GM21825 (cell line): Measurements from ENCODE around the gene RGS19.
A peak's percentile ranks its signal among the peaks of the same experiment; 100 is the strongest.
"Not testable (repeated sequence)": the region's sequence is repeated elsewhere in the genome, so short reads cannot be mapped to it uniquely, and the experiment has no call there.

Source experiments
- ATAC-seq: cut with Tn5 transposase; IDR thresholded peaks from one replicate; pipeline ENCODE4 v1.9.1; 2021; ENCODE audit warnings: mild to moderate bottlenecking, moderate library complexity; ENCODE audit not compliant: unreplicated experiment

The RGS19 gene

GRCh38 chr20:64079273-64080012, at the start of gene RGS19:
Gene RGS19 (minus strand): TSS chr20:64079518. CDS start chr20:64076886, 2,632 bp downstream.
- ATAC-seq = peak; percentile 34

- ATAC-seq = not testable (repeated sequence)
Observed at GRCh38 chr20:64123517-64123916, 44.2 kb upstream of the RGS19 start.

GRCh38 chr20:64122927-64123326, 43.6 kb upstream of the RGS19 start:
- not testable (repeated sequence) for ATAC-seq

GRCh38 chr20:64121586-64121985, 42.3 kb upstream of the RGS19 start:
- no peak for ATAC-seq

- ATAC-seq = no peak
Observed at GRCh38 chr20:64119681-64120341, 40.5 kb upstream of the RGS19 start.

- ATAC-seq = no peak
Observed at GRCh38 chr20:64119301-64119680, 40.0 kb upstream of the RGS19 start.

GRCh38 chr20:64117432-64117777, 38.1 kb upstream of the RGS19 start:
- not testable (repeated sequence) for ATAC-seq

GRCh38 chr20:64116541-64117431, 37.5 kb upstream of the RGS19 start:
- no peak for ATAC-seq

GRCh38 chr20:64116016-64116415, 36.7 kb upstream of the RGS19 start:
- no peak for ATAC-seq

GRCh38 chr20:64115171-64115911, 36.0 kb upstream of the RGS19 start:
- no peak for ATAC-seq

GRCh38 chr20:64114356-64114971, 35.1 kb upstream of the RGS19 start:
- ATAC-seq = no peak

- no peak for ATAC-seq
Observed at GRCh38 chr20:64113796-64114355, 34.6 kb upstream of the RGS19 start.

- ATAC-seq = no peak
Observed at GRCh38 chr20:64113444-64113775, 34.1 kb upstream of the RGS19 start.

- ATAC-seq = no peak
Observed at GRCh38 chr20:64112691-64113443, 33.5 kb upstream of the RGS19 start.

- ATAC-seq = no peak
Observed at GRCh38 chr20:64111841-64112641, 32.7 kb upstream of the RGS19 start.

GRCh38 chr20:64110411-64111068, 31.2 kb upstream of the RGS19 start:
- no peak for ATAC-seq

- no peak for ATAC-seq
Observed at GRCh38 chr20:64109831-64110391, 30.6 kb upstream of the RGS19 start.
